ENCODE measurements around the gene FAM114A2. TPM values are rescaled to one million over a fixed set of nuclear protein-coding genes. Genes with fewer than 3 reads are reported as not detected.

Gene FAM114A2
- 5.5 and 13.1 TPM in 2 replicates for total RNA-seq

- peak; percentile 32 for DNase-seq (ENCODE audit: low read depth)
- no peak for TF ChIP-seq CTCF (conservative IDR thresholded peaks at IDR 0.05; ENCODE audit: low read depth, low read length)
- H3K4me3 ChIP-seq (ENCODE audit: low read depth, low read length), result peak within 1 kb of the TSS; percentile 69
Observed at GRCh38 chr5:154038707-154039457, at the start of gene FAM114A2, which contains the start of gene MFAP3. TSS of gene FAM114A2 (minus strand) at chr5:154038910. CDS start at chr5:154034953, 3,957 bp downstream. TSS of gene MFAP3 (plus strand) at chr5:154038967. CDS start at chr5:154049723, 10,756 bp downstream.

GRCh38 chr5:154087260-154087659, 48.5 kb upstream of the FAM114A2 start:
- peak; percentile 12 for TF ChIP-seq CTCF (conservative IDR thresholded peaks at IDR 0.05; ENCODE audit: low read depth, low read length)
- no peak overlapping the region for H3K4me3 ChIP-seq (ENCODE audit: low read depth, low read length)
- DNase-seq (ENCODE audit: low read depth), result peak; percentile 52

DNA sequence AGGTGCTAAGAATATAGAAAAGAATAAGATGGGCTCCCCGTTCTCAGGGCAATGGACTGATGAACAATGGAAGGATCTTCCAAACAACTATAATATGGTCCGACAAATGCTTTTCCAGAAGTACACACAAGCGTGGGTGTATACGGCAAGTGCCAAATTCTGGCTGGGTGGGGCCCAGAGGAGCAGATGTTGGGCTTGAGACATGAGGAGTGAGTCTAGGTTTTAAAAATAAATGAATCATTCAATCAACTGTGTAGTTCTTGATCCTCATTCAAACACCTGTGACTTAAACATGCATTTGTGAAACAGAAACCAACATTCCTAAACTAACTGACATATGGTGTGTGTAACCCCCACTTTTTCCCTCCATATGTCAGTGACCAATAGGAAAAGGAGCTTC, 47.9 kb upstream of the FAM114A2 start:
- TF ChIP-seq CTCF (conservative IDR thresholded peaks at IDR 0.05; ENCODE audit: low read depth, low read length), result no peak
- DNase-seq (ENCODE audit: low read depth), result no peak

GRCh38 chr5:154086146-154086545, 47.4 kb upstream of the FAM114A2 start:
- DNase-seq (ENCODE audit: low read depth), result no peak
- TF ChIP-seq CTCF (conservative IDR thresholded peaks at IDR 0.05; ENCODE audit: low read depth, low read length), result no peak
- H3K4me3 ChIP-seq (ENCODE audit: low read depth, low read length), result no peak overlapping the region

More for the DNA sequence above, 47.9 kb upstream of the FAM114A2 start:
- no peak overlapping the region for H3K4me3 ChIP-seq (ENCODE audit: low read depth, low read length)

GRCh38 chr5:154084062-154084639, 45.4 kb upstream of the FAM114A2 start:
- no peak for DNase-seq (ENCODE audit: low read depth)
- H3K4me3 ChIP-seq (ENCODE audit: low read depth, low read length), result no peak overlapping the region
- TF ChIP-seq CTCF (conservative IDR thresholded peaks at IDR 0.05; ENCODE audit: low read depth, low read length), result no peak

DNA sequence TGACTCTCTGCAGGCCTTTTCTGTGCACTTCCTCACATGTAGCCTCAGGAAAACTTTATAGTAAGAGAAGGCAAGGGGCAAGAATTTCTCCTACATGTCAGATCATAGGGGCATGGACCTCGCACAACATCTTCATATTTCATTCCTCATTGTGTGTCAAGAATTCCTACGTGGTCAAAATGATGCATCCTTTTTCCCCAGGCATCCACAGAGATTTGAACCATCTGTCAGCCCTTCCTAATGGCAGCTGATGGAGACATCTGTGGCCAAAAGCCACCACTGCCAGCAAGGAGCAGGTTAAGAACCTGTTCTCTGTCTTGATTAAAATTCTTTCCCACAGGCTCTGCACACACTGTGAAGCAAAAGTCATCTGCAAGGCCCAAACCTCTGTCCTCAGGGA, 42.5 kb upstream of the FAM114A2 start:
- no peak for DNase-seq (ENCODE audit: low read depth)
- no peak overlapping the region for H3K4me3 ChIP-seq (ENCODE audit: low read depth, low read length)
- no peak for TF ChIP-seq CTCF (conservative IDR thresholded peaks at IDR 0.05; ENCODE audit: low read depth, low read length)

Measured in epithelial cell of proximal tubule (primary cell).